Neural cell (in vitro differentiated cells): ENCODE data around the gene ESPN. TPM values are rescaled to one million over a fixed set of nuclear protein-coding genes. Genes with fewer than 3 reads are reported as not detected.

ENCODE experiments used
- H2AFZ ChIP-seq: fragments of 200-600, 300-800 bp; sonication (generic), shearing (Covaris generic); 2 replicates; pipeline ENCODE4 v1.6.0; 2014; ENCODE audit warnings: low read depth, mild to moderate bottlenecking, antibody characterized with exemption, low read length, moderate library complexity
- H3F3A ChIP-seq: fragments of 200-600 bp; shearing (Covaris generic); 2 replicates; pipeline ENCODE4 v1.6.1; 2016; ENCODE audit warnings: mild to moderate bottlenecking, moderate library complexity, mixed read lengths, antibody characterized with exemption, low read length; ENCODE audit not compliant: insufficient read depth, poor library complexity, severe bottlenecking
- H3K27ac ChIP-seq: fragments of 200-600, 300-800 bp; sonication (generic), shearing (Covaris generic); 2 replicates; pipeline ENCODE4 v1.5.1; 2014; ENCODE audit warnings: mild to moderate bottlenecking, low read length, moderate library complexity
- H3K27me3 ChIP-seq: fragments of 300-800, 200-600 bp; sonication (generic), shearing (Covaris generic); 2 replicates; pipeline ENCODE4 v1.6.0; 2014; ENCODE audit warnings: mild to moderate bottlenecking, low read depth, low read length, moderate library complexity; ENCODE audit not compliant: insufficient read depth
- H3K36me3 ChIP-seq: fragments of 300-800, 200-600 bp; sonication (generic), shearing (Covaris generic); 2 replicates; pipeline ENCODE4 v1.5.1; 2014; ENCODE audit warnings: mild to moderate bottlenecking, antibody characterized with exemption, low read length, moderate library complexity; ENCODE audit not compliant: insufficient read depth
- H3K4me2 ChIP-seq: fragments of 300-800, 200-600 bp; sonication (generic), shearing (Covaris generic); 2 replicates; pipeline ENCODE4 v1.6.0; 2014; ENCODE audit warnings: mild to moderate bottlenecking, low read length
- H3K4me3 ChIP-seq: fragments of 300-800, 200-600 bp; sonication (generic), shearing (Covaris generic); 2 replicates; pipeline ENCODE4 v1.5.1; 2014; ENCODE audit warnings: mild to moderate bottlenecking, low read length, moderate library complexity
- H3K79me2 ChIP-seq: fragments of 200-600 bp; shearing (Covaris generic); replicated peaks from 2 replicates; pipeline ENCODE4 v1.6.0; 2014; ENCODE audit warnings: mild to moderate bottlenecking, low read length, moderate library complexity; ENCODE audit not compliant: insufficient read depth
- H3K9ac ChIP-seq: fragments of 300-800, 200-600 bp; sonication (generic), shearing (Covaris generic); 2 replicates; pipeline ENCODE4 v1.6.1; 2016; ENCODE audit warnings: mild to moderate bottlenecking, low read length, mixed read lengths
- H3K9me2 ChIP-seq: fragments of 200-600 bp; shearing (Covaris generic); 2 replicates; pipeline ENCODE4 v1.6.1; 2016; ENCODE audit warnings: mild to moderate bottlenecking, low read length, mixed read lengths; ENCODE audit not compliant: insufficient read depth
- H3K9me3 ChIP-seq: fragments of 200-600, 300-800 bp; sonication (generic), shearing (Covaris generic); 2 replicates; pipeline ENCODE4 v1.6.1; 2016; ENCODE audit warnings: mild to moderate bottlenecking, mixed run types, low read length, moderate library complexity, mixed read lengths
- H4K20me1 ChIP-seq: fragments of 200-600 bp; shearing (Covaris generic); 2 replicates; pipeline ENCODE4 v1.6.1; 2016; ENCODE audit warnings: mild to moderate bottlenecking, mixed run types; ENCODE audit not compliant: insufficient read depth
- CTCF ChIP-seq: fragments of 450-650 bp; IDR thresholded peaks from 2 replicates; pipeline ENCODE4 v1.5.1; 2014; ENCODE audit warnings: antibody characterized with exemption, mild to moderate bottlenecking, moderate library complexity; ENCODE audit not compliant: poor library complexity, severe bottlenecking
- EP300 ChIP-seq: fragments of 450-650 bp; conservative IDR thresholded peaks from 2 replicates; pipeline ENCODE4 v1.6.1; 2014; ENCODE audit warnings: antibody characterized with exemption, mild to moderate bottlenecking, moderate library complexity; ENCODE audit not compliant: poor library complexity, severe bottlenecking
- EZH2 ChIP-seq: fragments of 200-600, 300-800 bp; shearing (Covaris generic), sonication (generic); IDR thresholded peaks from 2 replicates; pipeline ENCODE4 v1.6.1; 2014; ENCODE audit warnings: antibody characterized with exemption, low read length, borderline replicate concordance, mild to moderate bottlenecking; ENCODE audit not compliant: insufficient read depth, poor library complexity, severe bottlenecking
- MXI1 ChIP-seq: fragments of 450-650 bp; conservative IDR thresholded peaks from 2 replicates; pipeline ENCODE4 v1.6.1; 2014; ENCODE audit warnings: antibody characterized with exemption, mild to moderate bottlenecking; ENCODE audit not compliant: poor library complexity, severe bottlenecking
- POLR2AphosphoS5 ChIP-seq: IDR thresholded peaks from 2 replicates; pipeline ENCODE4 v1.6.1; 2012
- RAD21 ChIP-seq: fragments of 450-650 bp; conservative IDR thresholded peaks from 2 replicates; pipeline ENCODE4 v1.6.1; 2014; ENCODE audit warnings: antibody characterized with exemption, mild to moderate bottlenecking, moderate library complexity
- REST ChIP-seq: IDR thresholded peaks from 2 replicates; pipeline ENCODE4 v1.6.1; 2012; ENCODE audit warnings: borderline replicate concordance
- SMC3 ChIP-seq: fragments of 450-650 bp; conservative IDR thresholded peaks from 2 replicates; pipeline ENCODE4 v1.6.1; 2014; ENCODE audit warnings: antibody characterized with exemption, mild to moderate bottlenecking, moderate library complexity; ENCODE audit not compliant: poor library complexity
- TAF1 ChIP-seq: IDR thresholded peaks from 2 replicates; pipeline ENCODE4 v1.6.1; 2012; ENCODE audit warnings: low read depth
- polyA plus RNA-seq: library from polyadenylated mRNA; depleted of rRNA; stranded (reverse); fragments of >200 nt; gene quantifications from 2 replicates; pipeline ENCODE4 v1.2.3, GENCODE V29; 2014

The ESPN gene
- polyA plus RNA-seq, 1 donor from 2014 or later = not detected

- Histone ChIP-seq H3K79me2 (no peaks in the 10 kb centered on the region), H3F3A (no peaks in the 10 kb centered on the region), H3K9ac (no peak within 1 kb of the TSS), H3K4me2 (no peak within 1 kb of the TSS), H4K20me1 (no peaks in the 10 kb centered on the region), H3K36me3 (no peaks in the 10 kb centered on the region), H3K9me2 (no peaks in the 10 kb centered on the region), H3K27me3 (no peaks in the 10 kb centered on the region), H3K9me3 (no peaks in the 10 kb centered on the region), H3K4me3 (no peak within 1 kb of the TSS), H2AFZ (no peak within 1 kb of the TSS), H3K27ac (no peak within 1 kb of the TSS)
- TF ChIP-seq SMC3 = no peak
- no peak for TF ChIP-seq TAF1
- no peak for TF ChIP-seq EZH2
- TF ChIP-seq MXI1 = no peak
- no peak for TF ChIP-seq CTCF
- TF ChIP-seq POLR2AphosphoS5 = no peak
- TF ChIP-seq REST = no peak
- TF ChIP-seq RAD21 = no peak
- no peak for TF ChIP-seq EP300
Observed at GRCh38 chr1:6466023-6466422, 41.4 kb downstream of the ESPN start, which contains the start of gene TNFRSF25. Gene TNFRSF25, minus strand, starts transcription at chr1:6466173. Its CDS starts 66 bp downstream, at chr1:6466107.

GRCh38 chr1:6466751-6467150 is 42.2 kb downstream of the ESPN start:
- H4K20me1 ChIP-seq = no peaks in the 10 kb centered on the region
- no peaks in the 10 kb centered on the region for H3F3A ChIP-seq
- H3K4me2 ChIP-seq = no peak overlapping the region
- H3K9ac ChIP-seq = no peak overlapping the region
- no peaks in the 10 kb centered on the region for H3K79me2 ChIP-seq
- H3K27me3 ChIP-seq = no peaks in the 10 kb centered on the region
- no peak overlapping the region for H3K4me3 ChIP-seq
- H2AFZ ChIP-seq = no peak overlapping the region
- no peaks in the 10 kb centered on the region for H3K9me3 ChIP-seq
- no peak for TF ChIP-seq EP300
- no peak for TF ChIP-seq RAD21
- no peak for TF ChIP-seq TAF1
- no peak for TF ChIP-seq SMC3
- no peaks in the 10 kb centered on the region for H3K9me2 ChIP-seq
- H3K36me3 ChIP-seq = no peaks in the 10 kb centered on the region
- H3K27ac ChIP-seq = no peak overlapping the region

- Histone ChIP-seq H3K27me3 (no peaks in the 10 kb centered on the region), H3K79me2 (no peaks in the 10 kb centered on the region), H3K4me3 (no peak overlapping the region), H2AFZ (no peak overlapping the region), H3K36me3 (no peaks in the 10 kb centered on the region), H3K9me2 (no peaks in the 10 kb centered on the region), H3K9ac (no peak overlapping the region), H3K4me2 (no peak overlapping the region), H3K9me3 (no peaks in the 10 kb centered on the region), H4K20me1 (no peaks in the 10 kb centered on the region), H3K27ac (no peak overlapping the region), H3F3A (no peaks in the 10 kb centered on the region)
- TF ChIP-seq EZH2 = no peak
- TF ChIP-seq SMC3 = no peak
- no peak for TF ChIP-seq CTCF
- no peak for TF ChIP-seq RAD21
- TF ChIP-seq MXI1 = no peak
- TF ChIP-seq TAF1 = no peak
Observed at GRCh38 chr1:6467224-6467623, 42.6 kb downstream of the ESPN start.
